HG03060 (cell line): ENCODE measurements around the gene ATF7IP.

ENCODE experiments used
- ATAC-seq: cut with Tn5 transposase; IDR thresholded peaks from one replicate; pipeline ENCODE4 v1.9.1; 2021; ENCODE audit warnings: low read depth, moderate number of reproducible peaks; ENCODE audit not compliant: unreplicated experiment

ATF7IP gene

DNA sequence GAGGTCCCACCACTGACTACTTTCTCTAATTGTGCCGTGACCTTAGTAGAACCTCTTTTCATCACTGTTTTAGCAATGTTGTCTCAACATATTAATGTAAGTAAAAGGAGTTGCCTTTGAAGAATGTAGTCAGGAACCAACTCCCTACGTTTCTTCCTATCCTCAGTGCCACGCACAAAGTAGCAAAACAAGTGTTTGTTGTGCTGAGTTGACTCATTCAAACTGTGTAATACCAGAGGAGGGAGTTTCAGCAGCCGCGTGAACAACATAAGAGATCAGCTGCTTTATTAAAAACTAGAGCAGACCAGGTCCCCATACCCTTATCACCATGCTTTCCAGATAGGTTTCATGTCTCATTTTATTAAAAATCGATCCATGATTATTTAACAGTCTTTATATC is 183.1 kb downstream of the ATF7IP start:
- no peak for ATAC-seq
